Epidermal melanocyte (primary cell): Measurements from ENCODE around the gene TUBA3C.

Experiments used
- DNase-seq: peaks from one replicate; pipeline ENCODE4 v3.0.0; 2011; ENCODE audit warnings: low spot score; ENCODE audit not compliant: insufficient read length

The TUBA3C gene

DNA sequence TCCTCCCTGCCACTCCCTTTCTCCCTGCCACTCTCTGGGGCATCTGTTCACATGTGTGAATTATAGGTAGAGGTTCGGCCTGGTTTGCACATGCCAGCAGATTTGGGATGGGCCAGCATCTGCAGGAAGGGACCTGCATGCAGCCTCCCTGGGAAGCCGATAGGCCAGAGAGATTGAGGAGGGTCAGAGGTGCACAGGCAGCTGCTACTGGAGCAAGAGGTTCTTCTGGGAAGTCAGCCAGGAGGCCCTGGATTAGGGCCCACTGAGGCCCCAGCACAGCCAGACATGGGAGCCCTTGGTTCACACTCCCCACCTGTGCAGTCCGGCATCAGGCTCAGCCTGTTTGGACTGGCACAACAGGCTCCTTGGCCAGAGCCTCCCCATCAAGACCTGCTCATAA lies 12.1 kb downstream of the TUBA3C start:
- no peak for DNase-seq

DNA sequence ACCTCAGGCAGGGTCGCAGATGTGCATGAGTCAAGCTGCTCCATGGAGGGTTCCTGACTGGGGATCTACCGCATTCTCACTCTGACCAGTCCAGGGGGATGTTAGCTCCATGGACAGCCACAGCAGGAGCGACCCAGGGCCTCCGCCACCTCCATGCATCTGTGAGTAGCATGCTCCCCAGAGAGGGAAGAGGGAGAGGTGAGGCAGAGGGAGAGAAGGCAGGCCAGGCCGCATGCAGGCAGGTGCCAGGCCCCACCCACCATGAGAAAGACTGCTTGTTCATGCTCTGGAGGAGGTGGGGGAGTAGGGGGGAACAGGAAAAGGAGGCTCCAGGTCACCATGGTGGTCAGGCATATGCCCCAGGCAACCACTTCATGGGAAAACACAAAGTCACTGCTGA lies 20.3 kb downstream of the TUBA3C start:
- no peak for DNase-seq

DNA sequence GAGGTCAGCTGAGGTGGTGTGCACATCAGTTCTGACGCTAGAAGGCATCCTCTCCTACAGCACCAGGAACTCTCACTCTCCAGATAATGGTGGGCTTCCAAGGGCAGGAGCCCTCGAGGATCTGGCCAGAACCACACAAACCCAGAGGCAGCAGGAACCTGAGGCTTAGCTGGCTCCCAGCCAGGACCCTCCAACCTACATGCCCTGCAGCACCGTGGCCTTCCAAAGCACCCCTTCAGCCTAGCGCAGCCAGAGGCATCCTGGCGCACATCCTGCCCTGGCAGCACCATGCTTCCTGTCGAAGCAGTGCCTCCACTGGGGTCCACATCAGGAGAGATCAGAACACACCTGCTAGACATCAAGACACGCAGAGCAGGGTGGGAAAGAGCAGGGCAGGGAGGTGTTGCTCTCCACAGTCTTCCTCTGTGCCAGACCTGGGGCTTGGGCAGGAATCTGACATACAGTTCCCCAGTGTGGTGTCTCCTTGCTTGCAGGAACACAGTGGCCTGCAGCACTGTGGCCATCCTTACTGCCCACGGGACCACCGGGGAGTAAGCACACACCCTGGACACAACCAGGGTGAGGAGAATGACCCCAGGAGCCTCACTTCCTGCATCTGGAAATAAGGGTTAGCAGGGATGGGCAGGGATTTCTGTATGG lies 21.7 kb downstream of the TUBA3C start:
- DNase-seq = no peak

DNA sequence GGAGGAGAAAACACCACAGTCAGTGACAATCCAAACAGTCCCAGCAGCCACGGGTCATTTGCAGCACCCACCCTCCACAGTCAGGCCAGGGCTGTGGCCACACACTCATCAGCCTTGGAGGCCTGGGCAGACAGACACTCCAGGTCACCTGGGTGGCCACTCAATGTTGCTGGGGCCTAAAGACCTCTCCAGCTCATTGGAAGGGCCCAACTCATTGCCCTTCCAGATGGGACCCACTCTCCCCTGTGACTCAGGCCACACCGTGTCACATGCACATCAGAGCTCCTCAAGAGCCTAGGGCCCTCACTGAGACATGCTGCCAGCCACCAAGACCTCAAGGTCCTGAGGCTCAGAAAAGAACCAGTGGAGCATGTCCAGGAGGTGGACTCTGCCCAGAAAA lies 22.4 kb downstream of the TUBA3C start:
- no peak for DNase-seq

DNA sequence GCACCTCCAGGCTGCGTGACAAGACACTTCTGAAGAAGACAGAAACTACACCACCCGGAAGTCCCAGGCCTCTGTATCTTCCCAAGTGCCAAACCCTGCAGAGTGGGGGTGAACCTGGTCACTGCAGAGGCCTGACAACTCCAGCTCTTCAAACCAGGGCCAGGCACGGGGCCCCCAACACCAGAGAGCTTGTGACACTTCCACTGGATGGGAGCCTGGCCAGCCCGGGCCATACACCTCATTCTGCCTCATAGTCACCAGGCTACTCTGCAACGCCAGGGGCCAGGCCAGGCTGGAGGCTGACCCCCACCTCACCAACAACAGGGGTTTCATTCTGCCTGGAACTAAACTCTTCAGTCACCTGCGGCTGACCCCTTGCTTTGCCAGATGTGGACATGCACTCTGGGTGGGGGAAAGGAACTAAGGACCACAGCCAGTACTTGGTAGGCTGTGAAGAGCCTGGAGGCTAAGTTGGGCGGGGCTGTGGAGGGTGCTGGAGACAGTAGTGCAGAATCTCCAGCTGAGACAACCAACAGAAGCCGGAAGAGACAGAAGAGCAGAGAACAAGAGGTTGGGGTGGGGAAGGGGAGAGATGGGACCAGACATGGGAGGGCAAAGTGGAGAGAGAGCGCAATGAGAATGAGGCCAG lies 23.0 kb downstream of the TUBA3C start:
- DNase-seq = no peak

DNA sequence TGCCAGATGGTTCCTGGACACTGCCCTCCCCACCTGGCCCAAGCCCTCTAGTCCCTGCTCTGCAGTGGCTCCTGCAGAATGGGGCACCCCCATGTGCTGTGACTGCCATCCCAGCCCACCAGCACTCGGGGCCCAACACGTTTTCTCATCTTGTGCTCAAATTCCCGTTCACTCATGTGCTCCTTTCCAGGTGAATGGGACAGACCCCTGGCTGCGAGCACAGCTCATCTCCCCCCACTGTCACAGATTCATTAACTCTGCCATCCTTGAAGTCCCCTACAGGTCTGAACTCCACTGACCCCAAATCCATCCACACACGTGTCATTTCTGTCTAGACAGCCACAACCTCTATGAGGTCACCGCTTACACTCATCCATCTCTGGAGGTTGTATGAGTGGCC lies 23.6 kb downstream of the TUBA3C start:
- DNase-seq = no peak

DNA sequence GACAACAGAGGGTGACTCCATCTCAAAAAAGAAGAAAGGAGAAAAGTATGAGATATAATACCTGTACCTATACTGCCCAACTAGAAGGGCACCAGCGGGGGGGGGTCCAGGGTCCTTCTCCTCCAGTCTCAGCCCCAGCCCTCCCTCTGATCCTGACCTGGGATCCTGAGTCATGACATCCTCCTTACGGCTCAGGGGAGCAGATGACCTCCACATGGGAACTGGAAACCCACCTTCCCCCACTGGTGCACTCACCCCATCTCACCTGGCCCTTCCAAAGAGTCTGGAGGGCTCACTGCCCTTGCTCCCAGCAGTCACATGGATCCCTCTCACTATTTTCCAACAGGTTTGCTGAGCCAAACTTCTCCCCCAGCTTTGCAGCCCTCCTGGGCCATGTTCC lies 24.2 kb downstream of the TUBA3C start:
- DNase-seq = no peak

DNA sequence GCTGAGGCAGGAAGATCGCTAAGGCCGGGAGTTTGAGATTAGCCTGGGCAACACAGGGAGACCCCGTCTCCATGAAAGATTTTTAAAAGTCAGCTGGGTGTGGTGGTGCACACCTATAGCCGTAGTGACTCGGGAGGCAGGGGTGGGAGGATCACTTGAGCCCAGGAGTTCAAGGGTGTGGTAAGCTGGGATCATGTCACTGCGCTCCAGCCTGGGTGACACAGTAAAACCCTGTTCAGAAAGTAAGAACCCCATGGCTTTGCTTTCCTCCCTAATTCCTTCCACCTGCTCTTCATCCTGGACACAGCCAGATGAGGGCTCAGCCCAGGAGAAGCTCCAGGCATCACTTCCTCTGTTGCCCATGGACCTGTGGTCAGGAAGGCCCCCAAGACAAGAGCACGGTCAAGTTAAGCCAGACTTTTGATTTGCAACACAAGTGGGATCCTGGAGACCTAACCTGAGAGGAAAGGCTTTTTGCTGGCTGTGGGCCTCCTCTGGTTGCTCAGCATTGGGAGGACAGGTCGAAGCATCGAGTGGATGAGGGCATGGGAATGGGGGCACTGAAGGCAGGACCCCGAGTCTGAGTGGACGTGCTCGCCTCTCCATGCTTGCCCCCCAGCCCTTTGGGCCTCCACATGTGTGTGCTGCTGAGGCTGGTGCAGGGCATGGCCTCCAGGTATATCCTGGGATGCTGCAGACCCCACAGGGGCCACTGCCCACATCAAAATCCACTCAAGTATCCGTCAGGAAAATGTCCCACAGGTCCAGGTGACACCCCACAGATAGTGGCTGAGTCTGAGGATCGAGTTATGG lies 25.4 kb downstream of the TUBA3C start:
- DNase-seq = no peak

DNA sequence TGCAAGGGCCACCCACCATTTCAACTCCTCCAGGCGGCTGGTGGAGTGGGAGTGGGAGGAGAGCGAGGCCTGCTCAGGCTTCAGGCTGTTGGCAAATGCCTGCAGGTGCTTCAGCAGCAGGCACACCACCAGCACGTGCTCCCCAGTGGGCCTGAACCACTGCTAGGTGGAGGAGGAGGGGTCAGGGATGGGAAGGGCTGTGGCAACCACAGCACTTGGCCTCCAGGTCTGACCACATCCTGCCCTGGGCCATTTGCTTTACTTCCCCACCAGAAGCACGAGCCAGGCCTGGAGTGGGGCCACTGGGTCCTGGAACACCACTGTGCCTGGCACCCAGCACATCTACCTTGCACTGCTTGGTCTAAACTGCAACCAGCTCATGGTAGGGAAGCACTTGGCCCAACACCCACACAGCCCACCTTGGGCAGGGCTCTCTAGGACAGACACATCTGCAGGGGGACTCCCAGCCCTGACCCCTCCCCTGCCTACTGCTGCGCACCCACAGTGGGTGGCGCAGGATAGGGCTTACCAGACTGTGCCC lies 26.2 kb downstream of the TUBA3C start:
- DNase-seq = no peak

DNA sequence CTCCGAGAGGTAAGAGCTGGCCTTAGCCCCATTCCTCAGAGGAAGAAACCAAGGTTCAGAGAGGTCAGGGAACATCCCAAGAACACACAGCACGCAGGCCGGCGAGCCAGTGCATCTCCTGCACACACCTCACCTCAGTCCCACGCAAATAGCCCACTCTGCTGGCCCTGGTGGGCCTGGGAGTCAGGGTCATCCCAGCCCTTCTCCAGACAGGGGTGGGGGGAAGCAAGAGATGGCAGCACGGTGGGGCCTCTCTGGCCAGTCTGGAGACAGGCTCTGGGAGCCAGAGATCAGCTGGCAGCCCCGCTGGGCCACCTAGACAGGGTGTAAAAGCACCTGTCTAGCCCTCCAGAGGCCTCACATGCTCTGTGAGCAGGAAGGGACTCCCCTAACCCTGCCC lies 26.8 kb downstream of the TUBA3C start:
- no peak for DNase-seq

DNA sequence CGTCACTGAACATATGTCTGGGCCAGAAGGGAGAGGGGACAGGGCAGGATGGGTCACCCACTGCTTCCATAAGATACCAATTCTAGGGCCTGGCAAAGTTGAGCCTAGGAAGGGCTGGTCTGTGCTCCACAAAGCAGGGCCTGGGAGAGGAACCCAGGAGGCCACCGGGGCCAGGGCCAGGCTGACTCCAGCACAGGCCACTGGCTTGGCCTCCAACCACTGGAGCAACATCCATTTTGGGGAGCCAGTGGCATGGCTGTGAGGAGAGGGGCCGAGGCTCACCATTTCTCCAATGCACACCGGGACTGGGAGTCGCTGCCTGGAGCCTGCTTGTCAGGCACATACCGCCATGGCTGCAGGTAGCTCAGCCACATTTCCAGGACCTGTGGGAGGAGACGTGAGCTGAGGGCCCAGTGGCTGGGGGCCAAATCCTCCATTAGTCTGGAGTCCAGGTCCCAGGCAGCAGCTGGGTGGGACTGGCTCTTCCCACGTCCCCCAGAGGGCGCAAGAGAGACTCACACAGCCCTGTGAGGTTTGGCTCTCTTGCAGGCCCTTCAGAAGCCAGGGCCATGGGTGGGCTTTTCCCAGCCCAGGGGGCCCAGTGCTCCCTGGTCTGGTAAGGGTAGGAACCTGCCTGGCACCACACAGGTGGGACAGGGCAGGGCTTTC lies 27.7 kb downstream of the TUBA3C start:
- no peak for DNase-seq

DNA sequence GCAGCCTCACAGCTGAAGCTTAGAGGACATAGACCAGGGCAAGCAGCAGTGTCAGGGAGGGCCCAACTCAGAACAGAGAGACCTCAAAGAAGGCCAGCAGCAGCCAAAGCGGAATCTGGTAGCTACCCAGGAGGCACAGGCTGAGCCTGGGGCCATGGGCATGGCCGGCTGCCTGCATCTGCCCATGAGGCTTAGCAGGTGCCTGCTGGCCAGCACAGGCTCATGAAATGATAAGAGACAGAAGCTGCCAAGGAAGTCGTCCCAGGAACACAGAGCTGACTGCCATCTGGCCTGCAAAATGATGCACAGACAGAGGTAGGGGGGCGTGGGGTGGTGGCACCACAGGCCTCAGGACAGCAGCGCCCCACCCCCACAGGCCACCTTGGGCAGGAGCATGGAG lies 29.2 kb downstream of the TUBA3C start:
- DNase-seq = no peak

DNA sequence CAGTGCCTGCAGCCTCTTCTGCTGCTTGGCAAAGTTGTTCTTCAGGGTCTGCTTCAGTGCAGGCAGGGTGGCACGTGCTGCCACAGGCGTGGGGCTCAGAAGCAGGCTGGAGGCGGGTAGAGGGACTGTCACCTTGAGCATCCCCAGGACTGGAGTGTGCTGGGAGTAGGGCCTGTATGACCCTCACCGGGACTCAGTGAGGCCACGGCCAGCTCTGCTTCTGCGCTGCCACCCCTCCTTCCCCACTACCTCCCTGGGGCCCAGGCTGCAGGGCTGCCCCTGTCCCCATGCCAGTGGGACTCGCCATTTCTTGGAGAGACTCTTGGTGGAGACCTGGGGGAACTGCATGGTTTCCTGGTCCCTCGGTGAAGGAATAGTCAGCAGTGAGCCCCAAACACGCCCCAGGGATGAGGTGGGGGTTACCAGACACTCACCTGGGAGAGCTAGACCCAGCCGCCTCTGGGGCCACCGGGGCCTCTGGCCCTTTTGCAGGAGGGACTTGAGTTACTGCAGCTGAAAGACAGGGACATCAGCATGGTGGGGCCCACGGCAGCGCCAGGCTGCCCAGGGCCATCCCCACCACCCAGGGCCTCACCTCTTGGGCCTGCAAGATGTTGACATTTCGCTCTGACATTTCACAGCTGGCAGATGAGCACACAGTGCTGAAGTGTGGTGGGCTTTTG lies 29.9 kb downstream of the TUBA3C start:
- DNase-seq = no peak

DNA sequence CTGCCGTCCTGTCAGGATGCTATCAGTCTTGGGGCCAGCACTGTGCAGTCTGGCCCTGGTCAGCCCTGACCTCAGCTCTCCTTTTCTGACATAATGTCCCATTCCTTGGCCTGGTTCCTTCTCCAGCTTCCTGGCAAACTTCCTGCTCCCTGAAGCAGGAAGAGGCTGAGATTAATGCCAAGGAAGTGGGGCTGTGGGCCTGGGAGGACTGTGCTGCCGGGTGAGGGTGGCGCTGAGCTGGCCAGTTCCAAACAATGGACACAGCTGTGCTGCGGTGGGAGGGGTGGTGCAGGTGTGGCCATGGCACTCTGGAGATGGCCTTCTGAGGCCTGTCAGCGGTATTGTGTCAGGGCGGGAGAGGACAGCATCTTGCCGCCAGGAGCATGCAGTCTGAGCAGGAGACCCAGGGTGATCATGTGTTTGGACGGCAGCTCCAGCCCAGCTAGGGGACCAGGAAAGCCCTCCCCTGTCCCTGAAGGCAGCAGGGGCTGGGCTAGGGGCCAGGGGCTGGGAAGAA lies 30.9 kb downstream of the TUBA3C start:
- DNase-seq = no peak

DNA sequence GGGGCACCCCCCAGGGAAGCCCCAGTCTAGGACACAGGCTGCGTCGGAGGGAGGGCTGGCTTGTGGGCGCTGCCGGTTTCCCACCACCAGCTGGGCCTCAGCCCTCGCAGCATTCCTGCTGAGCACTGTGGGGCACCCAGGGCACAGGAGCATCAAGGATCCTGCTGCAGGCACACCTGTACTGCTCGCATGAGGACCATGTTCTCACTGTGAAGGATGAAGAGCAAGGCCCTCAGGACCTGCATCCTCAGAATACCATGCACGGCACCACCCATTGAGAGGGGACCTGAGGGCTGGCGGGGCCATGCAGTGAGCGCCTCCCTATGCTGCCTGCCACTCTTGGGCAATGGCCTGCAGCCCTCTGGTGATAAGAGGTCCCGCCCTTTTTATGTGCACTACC lies 31.4 kb downstream of the TUBA3C start:
- DNase-seq = no peak

DNA sequence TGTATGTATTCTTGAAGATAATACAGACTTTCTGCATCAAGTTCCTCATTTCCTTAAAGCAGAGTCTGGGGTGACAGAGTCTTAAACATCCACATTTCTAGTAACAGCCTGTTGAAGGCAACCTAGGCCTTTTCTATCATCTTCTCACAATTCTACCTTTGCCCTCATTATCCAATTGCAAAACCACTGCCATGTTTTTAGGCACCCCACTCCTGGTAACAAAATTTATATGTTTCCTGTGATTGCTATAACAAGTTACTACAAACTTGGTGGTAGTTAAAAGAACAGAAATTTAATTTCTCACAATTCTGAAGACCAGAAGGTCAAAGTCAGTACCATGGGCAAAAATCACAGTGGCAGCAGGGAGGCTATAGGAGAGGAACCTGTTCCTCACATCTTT lies 33.1 kb downstream of the TUBA3C start:
- DNase-seq = no peak
